Keratinocyte (primary cell): ENCODE measurements around the gene FBRSL1.

Source experiments
- CTCF ChIP-seq, 3 experiments: IDR thresholded peaks in 1 of 3; conservative IDR thresholded peaks in 1 of 3; optimal IDR thresholded peaks in 1 of 3; 2 replicates in 2 of 3; 3 replicates in 1 of 3; pipeline versions ENCODE3 to v1.5.1; 2011; ENCODE audit warnings: low read length in 3 of 3, mild to moderate bottlenecking in 3 of 3, moderate library complexity in 2 of 3, control low read depth in 1 of 3, inconsistent platforms in 1 of 3; ENCODE audit not compliant: insufficient read depth in 2 of 3; ENCODE audit errors: extremely low read depth in 1 of 3
- EZH2 ChIP-seq: IDR thresholded peaks from one replicate; pipeline ENCODE4 v1.6.1; 2012; ENCODE audit warnings: inconsistent platforms, mild to moderate bottlenecking, low read length, moderate library complexity

- TF ChIP-seq CTCF (optimal IDR thresholded peaks at IDR 0.05 in 1 of 3, IDR thresholded peaks at IDR 0.05 in 1 of 3, conservative IDR thresholded peaks at IDR 0.05 in 1 of 3; ENCODE audit: extremely low read depth in 1 of 3, insufficient read depth in 2 of 3, low read length in 3 of 3): no peak
- TF ChIP-seq EZH2: no peak
These were observed 37.4 kb downstream of the FBRSL1 start for GRCh38 chr12:132527186-132527882.
